Memory B cell (primary cell): ENCODE data around the gene CDCP1.
"Not testable (repeated sequence)": the region's sequence is repeated elsewhere in the genome, so short reads cannot be mapped to it uniquely, and the experiment has no call there.

Source experiments
- ATAC-seq: fragments of 150-1000 bp; cut with Tn5 transposase; 2 replicates; pipeline ENCODE4 v1.10.0; 2021; ENCODE audit warnings: low read depth, mild to moderate bottlenecking, moderate library complexity
- DNase-seq, 2 donors: peaks; one replicate each; pipeline ENCODE4 v3.0.0; 2022; ENCODE audit warnings: low spot score in 2 of 2
- H3K27ac Mint-ChIP-seq: one replicate; pipeline ENCODE4 v1.8.0; 2022; ENCODE audit warnings: mild to moderate bottlenecking, moderate library complexity, mixed read lengths
- H3K27me3 Mint-ChIP-seq: one replicate; pipeline ENCODE4 v1.8.0; 2022; ENCODE audit warnings: mixed read lengths
- H3K36me3 Mint-ChIP-seq: one replicate; pipeline ENCODE4 v1.8.0; 2022; ENCODE audit warnings: mild to moderate bottlenecking, mixed read lengths
- H3K4me1 Mint-ChIP-seq: one replicate; pipeline ENCODE4 v1.8.0; 2022; ENCODE audit warnings: mixed read lengths
- H3K4me3 Mint-ChIP-seq: one replicate; pipeline ENCODE4 v1.8.0; 2022; ENCODE audit warnings: mild to moderate bottlenecking, moderate library complexity, mixed read lengths
- H3K9me3 Mint-ChIP-seq: one replicate; pipeline ENCODE4 v1.8.0; 2022; ENCODE audit warnings: mixed read lengths

CDCP1 gene

GRCh38 chr3:45165497-45166283 is 19.5 kb upstream of the CDCP1 start:
- no peak overlapping the region for H3K27ac Mint-ChIP-seq

DNA sequence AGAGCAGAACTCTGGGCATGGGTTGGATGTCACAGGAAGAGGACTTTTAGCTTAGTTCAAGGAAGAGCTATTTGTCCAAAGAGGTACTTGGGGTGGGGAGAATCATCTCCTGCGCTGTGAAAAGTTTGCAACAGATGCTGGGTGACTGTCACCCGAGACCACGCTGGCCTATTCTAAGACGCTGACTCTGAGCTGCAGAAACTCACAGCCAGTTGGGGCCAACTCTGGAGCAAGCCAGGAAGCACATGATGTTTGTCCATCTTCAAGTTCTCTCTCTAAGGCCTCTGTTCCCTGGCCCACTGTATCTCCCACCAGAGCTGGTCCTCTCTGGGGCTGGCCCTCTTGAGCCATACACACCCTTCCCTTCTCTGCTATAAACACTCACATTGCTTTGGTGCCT is 17.9 kb upstream of the CDCP1 start:
- Mint-ChIP-seq H3K36me3 (no peaks in the 10 kb centered on the region), H3K27ac (peak overlapping the region; percentile 4), H3K27me3 (peaks cover 8% of the 10 kb centered on the region), H3K4me1 (peaks cover 10% of the 10 kb centered on the region), H3K4me3 (no peak overlapping the region), H3K9me3 (no peaks in the 10 kb centered on the region)
- DNase-seq (no peak), ATAC-seq (no peak)

More at GRCh38 chr3:45165497-45166283, 19.5 kb upstream of the CDCP1 start:
- Mint-ChIP-seq H3K9me3 (no peaks in the 10 kb centered on the region), H3K36me3 (no peaks in the 10 kb centered on the region), H3K27me3 (peaks cover 11% of the 10 kb centered on the region), H3K4me1 (peaks cover 10% of the 10 kb centered on the region), H3K4me3 (no peak overlapping the region)
- ATAC-seq (no peak), DNase-seq (no peak)

- no peak overlapping the region for H3K4me3 Mint-ChIP-seq
- ATAC-seq (peak; percentile 63), DNase-seq (peak in 1 of 2 donors; percentile 3)
- H3K4me1 Mint-ChIP-seq: peaks cover 10% of the 10 kb centered on the region
- no peaks in the 10 kb centered on the region for H3K9me3 Mint-ChIP-seq
- H3K27me3 Mint-ChIP-seq: peaks cover 10% of the 10 kb centered on the region
- peak overlapping the region; percentile 4 for H3K27ac Mint-ChIP-seq
- H3K36me3 Mint-ChIP-seq: no peaks in the 10 kb centered on the region
Measured at GRCh38 chr3:45163481-45163880, 17.3 kb upstream of the CDCP1 start.

DNA sequence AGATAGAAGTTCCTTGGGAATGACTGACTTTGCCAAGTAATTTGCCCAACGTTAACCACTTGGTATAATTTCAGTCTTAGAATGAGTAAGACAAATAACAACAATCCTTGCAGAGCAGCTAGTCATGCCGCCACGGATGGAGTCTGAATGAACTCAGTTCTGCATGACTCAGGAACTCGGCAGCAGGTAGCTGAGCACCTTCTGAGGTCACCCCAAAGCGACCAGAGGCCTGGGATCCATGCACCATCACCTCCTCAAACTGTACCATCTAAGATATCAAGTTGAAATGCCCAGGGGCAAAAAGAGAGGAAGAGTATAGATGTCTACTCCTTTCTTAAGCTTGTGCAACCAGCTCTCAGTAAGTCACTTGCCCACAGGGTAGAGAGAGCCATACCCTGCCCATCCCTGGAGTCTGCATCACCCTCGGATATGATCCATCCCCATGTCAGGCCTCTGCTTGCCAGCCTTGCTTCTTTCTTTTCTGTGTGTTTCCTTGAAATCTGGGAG is 8.5 kb upstream of the CDCP1 start:
- no peaks in the 10 kb centered on the region for H3K4me1 Mint-ChIP-seq
- H3K27me3 Mint-ChIP-seq: peaks cover 7% of the 10 kb centered on the region
- H3K27ac Mint-ChIP-seq: no peak overlapping the region
- no peaks in the 10 kb centered on the region for H3K36me3 Mint-ChIP-seq
- DNase-seq (no peak), ATAC-seq (no peak)
- H3K4me3 Mint-ChIP-seq: no peak overlapping the region
- H3K9me3 Mint-ChIP-seq: peaks cover 10% of the 10 kb centered on the region

DNA sequence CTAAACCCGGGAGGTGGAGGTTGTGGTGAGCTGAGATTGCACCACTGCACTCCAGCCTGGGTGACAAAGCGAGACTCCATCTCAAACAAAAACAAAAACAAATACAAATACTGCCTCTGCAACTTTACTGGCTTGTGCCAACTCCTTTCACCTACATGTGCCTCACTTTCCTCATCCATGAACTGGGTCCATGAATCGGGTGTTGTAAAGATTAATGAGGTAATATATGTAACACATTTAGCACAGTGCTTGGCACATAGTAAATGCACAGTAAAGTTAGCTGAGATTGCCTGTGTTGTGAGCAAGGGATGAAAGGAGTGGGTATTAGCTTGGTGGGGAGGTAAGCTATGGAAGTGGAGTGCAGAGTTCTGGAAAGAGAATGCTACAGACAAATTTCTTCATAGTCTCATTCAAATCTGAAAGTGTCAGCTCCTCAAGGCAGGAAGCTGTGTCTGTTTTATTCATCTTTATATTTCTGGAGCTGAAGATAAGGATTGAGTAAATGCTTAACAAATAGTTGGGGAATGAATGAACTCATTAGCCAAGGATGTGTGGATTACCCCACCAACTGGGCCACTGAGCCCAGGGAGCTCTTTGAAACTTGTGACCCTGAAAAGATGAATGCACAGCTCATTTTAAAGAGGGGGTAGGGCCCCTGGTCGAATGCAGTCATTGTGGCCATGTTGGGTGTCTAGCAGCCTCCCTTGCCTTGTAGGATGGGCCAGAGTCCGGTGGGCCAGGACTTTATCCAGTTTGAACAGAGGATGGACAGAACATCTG is 7.7 kb upstream of the CDCP1 start:
- no peak for ATAC-seq
- peaks cover 10% of the 10 kb centered on the region for H3K9me3 Mint-ChIP-seq
- H3K4me3 Mint-ChIP-seq: no peak overlapping the region
- H3K36me3 Mint-ChIP-seq: no peaks in the 10 kb centered on the region
- no peaks in the 10 kb centered on the region for H3K4me1 Mint-ChIP-seq
- peaks cover 10% of the 10 kb centered on the region for H3K27me3 Mint-ChIP-seq
- H3K27ac Mint-ChIP-seq: no peak overlapping the region
- DNase-seq: no peak

- no peaks in the 10 kb centered on the region for H3K36me3 Mint-ChIP-seq
- DNase-seq (no peak), ATAC-seq (no peak)
- no peak overlapping the region for H3K27ac Mint-ChIP-seq
- no peaks in the 10 kb centered on the region for H3K4me1 Mint-ChIP-seq
- peaks cover 10% of the 10 kb centered on the region for H3K9me3 Mint-ChIP-seq
- H3K27me3 Mint-ChIP-seq: peaks cover 14% of the 10 kb centered on the region
- no peak overlapping the region for H3K4me3 Mint-ChIP-seq
Measured at GRCh38 chr3:45152307-45152706, 6.1 kb upstream of the CDCP1 start.

- Mint-ChIP-seq H3K36me3 (no peaks in the 10 kb centered on the region), H3K4me1 (peaks cover 3% of the 10 kb centered on the region), H3K9me3 (peaks cover 10% of the 10 kb centered on the region), H3K4me3 (no peak overlapping the region), H3K27me3 (peaks cover 22% of the 10 kb centered on the region), H3K27ac (no peak overlapping the region)
- ATAC-seq: no peak
- DNase-seq: no peak
Measured at GRCh38 chr3:45151100-45151499, 4.9 kb upstream of the CDCP1 start.

DNA sequence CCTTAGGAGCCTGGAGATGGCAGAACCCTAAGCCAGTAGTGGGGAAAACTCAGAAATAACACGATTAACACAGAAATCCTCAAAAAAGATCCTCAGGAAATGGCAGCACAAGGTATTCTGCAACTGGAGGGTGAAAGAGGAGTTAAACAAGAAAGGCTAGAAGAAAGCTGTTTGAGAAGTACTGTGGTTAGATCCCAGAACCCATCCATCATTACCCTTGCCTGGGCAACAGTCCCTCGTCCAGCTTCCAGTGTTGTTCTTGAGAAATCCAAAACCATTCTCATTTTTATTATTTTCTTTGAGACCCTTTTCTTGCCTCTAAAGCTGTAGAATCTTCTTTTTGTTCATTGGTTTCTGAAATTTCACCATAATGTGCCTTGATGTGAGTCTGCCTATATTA is 2.7 kb upstream of the CDCP1 start:
- Mint-ChIP-seq H3K27ac (no peak overlapping the region), H3K4me1 (peaks cover 5% of the 10 kb centered on the region), H3K9me3 (peaks cover 10% of the 10 kb centered on the region), H3K36me3 (no peaks in the 10 kb centered on the region), H3K4me3 (no peak overlapping the region), H3K27me3 (peaks cover 27% of the 10 kb centered on the region)
- no peak for ATAC-seq
- DNase-seq: no peak

GRCh38 chr3:45145223-45145622 is 955 bp downstream of the CDCP1 start:
- Mint-ChIP-seq H3K4me3 (peak overlapping the region; percentile 11), H3K9me3 (peaks cover 3% of the 10 kb centered on the region), H3K4me1 (peaks cover 8% of the 10 kb centered on the region), H3K36me3 (no peaks in the 10 kb centered on the region), H3K27ac (no peak overlapping the region), H3K27me3 (peaks cover 33% of the 10 kb centered on the region)
- ATAC-seq (no peak), DNase-seq (no peak)

- peaks cover 8% of the 10 kb centered on the region for H3K4me1 Mint-ChIP-seq
- DNase-seq: no peak
- H3K27ac Mint-ChIP-seq: no peak overlapping the region
- H3K9me3 Mint-ChIP-seq: no peaks in the 10 kb centered on the region
- H3K36me3 Mint-ChIP-seq: no peaks in the 10 kb centered on the region
- peak overlapping the region; percentile 18 for H3K4me3 Mint-ChIP-seq
- peak; percentile 32 for ATAC-seq
- peaks cover 30% of the 10 kb centered on the region for H3K27me3 Mint-ChIP-seq
Measured at GRCh38 chr3:45143673-45144671, 2.2 kb downstream of the CDCP1 start.

DNA sequence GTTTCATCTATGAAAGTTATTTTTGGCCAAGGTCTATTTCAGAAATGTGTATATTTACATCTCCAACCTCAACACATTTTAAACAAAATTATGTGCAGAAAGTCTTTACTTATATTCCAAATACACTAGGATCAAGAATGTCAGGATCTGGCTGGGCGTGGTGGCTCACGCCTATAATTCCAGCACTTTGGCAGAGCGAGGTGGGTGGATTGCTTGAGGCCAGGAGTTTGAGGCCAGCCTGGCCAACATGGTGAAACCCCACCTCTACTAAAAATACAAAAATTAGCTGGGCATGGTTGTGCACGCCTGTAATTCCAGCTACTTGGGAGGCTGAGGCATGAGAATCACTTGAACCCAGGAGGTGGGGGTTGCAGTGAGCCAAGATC is 5.4 kb downstream of the CDCP1 start:
- peaks cover 16% of the 10 kb centered on the region for H3K27me3 Mint-ChIP-seq
- H3K36me3 Mint-ChIP-seq, DNase-seq, H3K4me3 Mint-ChIP-seq, H3K4me1 Mint-ChIP-seq, H3K27ac Mint-ChIP-seq, ATAC-seq, H3K9me3 Mint-ChIP-seq: not testable (repeated sequence)

DNA sequence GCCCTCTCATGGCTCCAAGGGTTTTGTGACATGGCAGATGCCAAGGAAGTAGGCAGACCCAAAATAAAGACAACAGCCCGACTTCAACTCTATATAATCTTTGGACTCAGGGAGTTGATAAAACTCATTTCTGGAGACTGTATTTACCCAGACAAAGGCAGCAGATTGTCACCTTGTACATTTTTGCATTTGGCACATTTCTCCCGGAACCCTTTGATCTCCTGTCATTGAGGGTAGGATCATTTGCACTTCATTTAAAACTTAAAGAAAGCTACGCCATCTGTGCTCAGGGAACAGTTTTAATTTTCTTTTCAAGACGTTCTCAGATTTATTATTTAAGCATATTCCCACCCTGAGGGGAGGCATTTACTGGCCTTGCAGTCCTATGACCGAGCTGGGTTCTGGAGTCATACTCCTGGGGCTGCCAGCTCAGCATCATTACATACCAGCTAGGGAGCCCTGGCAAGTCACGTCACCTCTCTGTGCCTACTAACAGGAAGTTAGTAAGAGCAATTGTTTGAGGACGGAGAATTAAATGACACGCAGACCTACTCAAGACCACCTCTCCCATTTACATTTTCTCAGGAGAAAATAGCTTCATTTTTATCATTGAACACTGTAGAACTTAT is 5.9 kb downstream of the CDCP1 start:
- DNase-seq (no peak), ATAC-seq (no peak)
- peaks cover 5% of the 10 kb centered on the region for H3K4me1 Mint-ChIP-seq
- H3K9me3 Mint-ChIP-seq: no peaks in the 10 kb centered on the region
- no peak overlapping the region for H3K27ac Mint-ChIP-seq
- H3K27me3 Mint-ChIP-seq: peaks cover 14% of the 10 kb centered on the region
- no peaks in the 10 kb centered on the region for H3K36me3 Mint-ChIP-seq
- no peak overlapping the region for H3K4me3 Mint-ChIP-seq

DNA sequence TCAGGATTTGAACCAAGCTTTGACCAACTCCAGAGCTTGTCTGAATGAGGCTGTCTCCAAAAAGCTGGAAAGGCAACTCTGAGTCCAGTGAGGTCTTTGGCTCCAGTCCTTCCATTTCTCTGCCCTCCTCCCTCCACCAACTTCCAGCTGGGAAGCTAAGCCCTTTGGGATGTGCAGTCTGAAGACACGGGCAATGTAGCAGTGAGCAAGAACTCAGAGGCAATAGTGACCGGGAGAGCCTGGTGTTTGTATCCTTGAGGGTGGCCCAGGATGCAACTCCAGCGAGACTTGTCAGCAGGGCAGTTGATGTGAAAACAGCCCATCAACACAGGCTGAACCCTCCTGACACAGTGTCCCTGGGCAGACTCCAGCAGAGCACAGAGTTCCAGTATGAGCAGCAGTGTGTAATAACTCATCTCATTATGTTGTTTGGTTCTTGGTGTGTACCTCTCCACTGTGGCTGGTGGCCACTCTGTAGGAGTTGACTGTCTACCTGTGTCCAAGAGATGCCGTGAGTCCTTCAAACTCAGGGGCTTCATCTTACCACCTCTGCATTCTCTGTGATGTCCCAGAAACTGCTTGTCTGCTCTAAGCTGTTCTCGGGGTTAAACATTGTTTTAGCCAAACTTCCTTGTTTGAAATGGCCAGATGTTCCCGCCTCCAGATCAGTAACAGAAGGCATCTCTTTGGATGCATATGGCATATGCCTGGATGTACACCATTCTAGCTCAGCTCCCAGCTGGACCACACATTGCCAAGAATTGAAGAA is 6.6 kb downstream of the CDCP1 start:
- no peaks in the 10 kb centered on the region for H3K36me3 Mint-ChIP-seq
- DNase-seq (no peak), ATAC-seq (no peak)
- peaks cover 11% of the 10 kb centered on the region for H3K27me3 Mint-ChIP-seq
- H3K4me1 Mint-ChIP-seq: peaks cover 5% of the 10 kb centered on the region
- no peak overlapping the region for H3K27ac Mint-ChIP-seq
- H3K9me3 Mint-ChIP-seq: no peaks in the 10 kb centered on the region
- H3K4me3 Mint-ChIP-seq: no peak overlapping the region
